Activated naive CD8-positive, alpha-beta T cell treated with anti-CD3 and anti-CD28 coated beads, Interleukin-2, amount 10 ng/mL, durations not matched to agents 7 days and 5 days (primary cell): ENCODE results near the gene SYMPK. TPM values are rescaled to one million over a fixed set of nuclear protein-coding genes. Genes with fewer than 3 reads are reported as not detected.

Experiments
- ATAC-seq: fragments of 150-1000 bp; cut with Tn5 transposase; one replicate; pipeline ENCODE4 v1.10.0; 2021; ENCODE audit warnings: low read depth, moderate library complexity
- POLR2A ChIA-PET: fragments of 350-600 bp; sonication (Branson Sonifier 250); formaldehyde crosslinking; loops from one replicate; lab custom pipeline; 2021; ENCODE audit warnings: antibody characterized with exemption; lab: Charles Lee
- DNase-seq: peaks from one replicate; pipeline ENCODE4 v3.0.0; 2021
- H3K27ac Mint-ChIP-seq: one replicate; pipeline ENCODE4 v1.8.0; 2022; ENCODE audit warnings: mild to moderate bottlenecking, mixed read lengths
- H3K27me3 Mint-ChIP-seq: one replicate; pipeline ENCODE4 v1.8.0; 2022; ENCODE audit warnings: mild to moderate bottlenecking, moderate library complexity, mixed read lengths
- H3K36me3 Mint-ChIP-seq: one replicate; pipeline ENCODE4 v1.8.0; 2021; ENCODE audit warnings: mild to moderate bottlenecking, mixed read lengths
- H3K4me1 Mint-ChIP-seq: one replicate; pipeline ENCODE4 v1.8.0; 2021; ENCODE audit warnings: mixed read lengths
- H3K4me3 Mint-ChIP-seq: one replicate; pipeline ENCODE4 v1.8.0; 2022; ENCODE audit warnings: mild to moderate bottlenecking, moderate library complexity, mixed read lengths
- H3K9me3 Mint-ChIP-seq: one replicate; pipeline ENCODE4 v1.8.0; 2021; ENCODE audit warnings: mixed read lengths
- total RNA-seq, 2 experiments: library from RNA; stranded (reverse); gene quantifications; one replicate each; pipeline ENCODE4 v1.2.3, GENCODE V29; 2021

The SYMPK gene
- total RNA-seq, 2 experiments from 2014 or later, result 100 to 113 TPM

DNA sequence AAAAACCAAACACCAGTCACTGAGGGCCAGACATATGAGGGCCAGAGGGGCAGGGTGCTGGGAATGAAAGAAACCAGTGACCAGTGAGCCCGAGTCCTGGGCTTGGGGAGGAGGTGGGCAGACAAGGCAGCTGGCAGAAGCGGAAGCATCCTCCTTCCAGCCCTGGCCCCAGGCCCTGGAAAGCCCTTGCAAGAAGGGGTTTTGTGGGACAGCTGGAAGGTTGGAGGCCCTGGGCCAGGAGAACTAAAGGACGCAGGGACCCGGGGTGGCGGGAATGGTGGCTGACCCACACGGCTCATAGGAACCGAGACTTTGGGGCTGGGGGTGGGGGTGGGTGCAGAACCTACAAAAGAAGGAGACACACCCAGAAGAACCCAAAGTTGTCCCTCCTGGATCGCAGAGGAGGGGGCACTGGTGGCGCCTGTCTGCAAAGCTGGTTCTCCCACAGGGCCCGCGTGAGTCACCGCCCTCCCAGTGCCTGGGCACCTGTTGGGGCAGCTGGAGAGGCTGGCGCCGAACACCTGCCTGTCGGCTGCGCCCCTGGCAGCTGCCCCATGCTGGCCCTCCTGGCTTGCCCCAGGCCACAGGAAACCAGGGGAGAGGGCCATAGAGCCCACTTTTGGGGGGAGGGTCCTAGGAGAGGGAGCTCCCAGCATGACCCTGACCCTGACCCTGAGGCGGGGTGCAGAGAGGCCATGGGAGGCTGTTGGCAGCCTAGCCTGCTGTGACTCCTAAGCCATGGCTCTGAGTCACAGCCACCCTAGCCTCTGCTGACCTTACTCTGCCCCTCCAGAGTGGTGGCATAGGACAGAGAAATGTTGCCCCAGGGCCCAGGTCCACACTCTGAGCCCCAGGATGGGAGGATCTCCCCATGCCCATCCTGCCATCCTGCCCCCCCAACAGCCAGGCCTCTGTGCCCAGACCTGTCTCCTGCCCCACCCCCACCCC, 81.5 kb downstream of the SYMPK start:
- DNase-seq, result no peak
- ATAC-seq, result no peak
- no peak overlapping the region for H3K4me3 Mint-ChIP-seq
- H3K27me3 Mint-ChIP-seq, result peaks cover 40% of the 10 kb centered on the region
- peaks cover 13% of the 10 kb centered on the region for H3K4me1 Mint-ChIP-seq
- no peaks in the 10 kb centered on the region for H3K9me3 Mint-ChIP-seq
- H3K36me3 Mint-ChIP-seq, result no peaks in the 10 kb centered on the region
- no peak overlapping the region for H3K27ac Mint-ChIP-seq
- POLR2A ChIA-PET, result interaction anchor here (1.3 to 1.8 kb wide), 3 partner anchors 10 to 13 kb away, joined by 3 to 9 read pairs (median 6); partner anchors contain the start of genes DMWD and SIX5

- Mint-ChIP-seq H3K27ac (no peak overlapping the region), H3K36me3 (no peaks in the 10 kb centered on the region), H3K4me3 (no peak overlapping the region), H3K27me3 (peaks cover 38% of the 10 kb centered on the region), H3K4me1 (peaks cover 13% of the 10 kb centered on the region), H3K9me3 (no peaks in the 10 kb centered on the region)
- POLR2A ChIA-PET, result interaction anchor here (1.4 kb wide), 1 partner anchor 13 kb away, joined by 3 read pairs; no protein-coding TSS in a partner anchor
- DNase-seq (no peak), ATAC-seq (no peak)
Measured at GRCh38 chr19:45780448-45781213, 82.3 kb downstream of the SYMPK start.

GRCh38 chr19:45780146-45780447, 82.8 kb downstream of the SYMPK start:
- POLR2A ChIA-PET, result no interaction called here

DNA sequence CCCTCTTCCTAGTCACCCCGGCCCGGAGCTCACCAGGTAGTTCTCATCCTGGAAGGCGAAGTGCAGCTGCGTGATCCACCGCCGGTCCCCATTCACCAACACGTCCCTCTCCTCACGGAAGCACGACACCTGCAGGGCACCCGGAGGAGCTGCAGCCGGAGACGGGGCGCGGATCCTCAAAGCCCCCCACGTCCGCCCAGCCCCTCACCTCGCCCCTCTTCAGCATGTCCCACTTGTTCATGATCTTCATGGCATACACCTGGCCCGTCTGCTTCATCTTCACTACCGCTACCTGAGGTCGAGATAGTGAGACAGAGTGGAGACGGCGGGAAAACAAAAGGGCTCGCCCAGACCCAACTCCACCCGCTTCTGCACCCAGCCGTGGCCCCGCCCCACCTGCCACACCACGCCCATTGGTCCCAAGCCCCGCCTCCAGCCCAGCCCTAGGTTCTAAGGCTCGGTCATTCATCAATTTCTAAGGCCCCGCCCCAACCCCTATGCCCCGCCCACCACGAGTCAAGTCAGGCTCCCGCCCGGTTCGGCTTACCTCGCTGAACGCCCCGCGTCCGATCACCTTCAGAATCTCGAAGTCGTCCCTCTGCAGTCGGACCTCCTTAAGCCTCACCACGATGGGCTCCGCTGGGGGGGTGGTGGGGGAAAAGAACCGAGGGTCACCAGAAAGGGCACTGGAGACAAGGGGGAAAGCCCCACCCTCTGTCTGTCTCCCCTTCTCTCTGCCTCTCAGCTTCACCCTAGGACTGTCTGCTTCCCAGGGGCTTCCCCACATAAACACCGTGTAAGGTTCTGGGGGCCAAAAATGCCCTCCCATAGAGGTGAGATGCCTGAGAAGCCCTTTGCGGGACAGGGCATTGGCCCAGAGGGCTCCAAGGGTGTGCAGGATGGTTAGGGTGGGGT, 83.5 kb downstream of the SYMPK start:
- Mint-ChIP-seq H3K27ac (no peak overlapping the region), H3K9me3 (no peaks in the 10 kb centered on the region), H3K4me3 (peak overlapping the region; percentile 86), H3K4me1 (peaks cover 13% of the 10 kb centered on the region), H3K27me3 (peaks cover 38% of the 10 kb centered on the region), H3K36me3 (no peaks in the 10 kb centered on the region)
- POLR2A ChIA-PET, result interaction anchor here (1.2 kb wide), 3 partner anchors 10 to 12 kb away, joined by 3 to 13 read pairs (median 5); partner anchors contain the start of gene SIX5
- peak; percentile 88 for DNase-seq
- ATAC-seq, result peak; percentile 84

More at GRCh38 chr19:45780146-45780447, 82.8 kb downstream of the SYMPK start:
- no peak overlapping the region for H3K4me3 Mint-ChIP-seq
- DNase-seq, result no peak
- no peaks in the 10 kb centered on the region for H3K36me3 Mint-ChIP-seq
- H3K27me3 Mint-ChIP-seq, result peaks cover 38% of the 10 kb centered on the region
- H3K9me3 Mint-ChIP-seq, result no peaks in the 10 kb centered on the region
- no peak overlapping the region for H3K27ac Mint-ChIP-seq
- H3K4me1 Mint-ChIP-seq, result peaks cover 13% of the 10 kb centered on the region
- ATAC-seq, result no peak

GRCh38 chr19:45778010-45778661, 84.8 kb downstream of the SYMPK start:
- H3K27me3 Mint-ChIP-seq, result peaks cover 32% of the 10 kb centered on the region
- H3K27ac Mint-ChIP-seq, result no peak overlapping the region
- H3K36me3 Mint-ChIP-seq, result no peaks in the 10 kb centered on the region
- DNase-seq, result no peak
- ATAC-seq, result no peak
- no peaks in the 10 kb centered on the region for H3K9me3 Mint-ChIP-seq
- POLR2A ChIA-PET, result interaction anchor here (1.2 kb wide), 1 partner anchor 11 kb away, joined by 3 read pairs; no protein-coding TSS in a partner anchor
- peak overlapping the region; percentile 18 for H3K4me3 Mint-ChIP-seq
- peaks cover 13% of the 10 kb centered on the region for H3K4me1 Mint-ChIP-seq

- Mint-ChIP-seq H3K27me3 (peaks cover 28% of the 10 kb centered on the region), H3K27ac (no peak overlapping the region), H3K4me1 (peaks cover 13% of the 10 kb centered on the region), H3K4me3 (no peak overlapping the region), H3K9me3 (no peaks in the 10 kb centered on the region), H3K36me3 (no peaks in the 10 kb centered on the region)
- DNase-seq (no peak), ATAC-seq (no peak)
- POLR2A ChIA-PET, result no interaction called here
Measured at GRCh38 chr19:45777395-45777961, 85.5 kb downstream of the SYMPK start.

- ATAC-seq (no peak), DNase-seq (no peak)
- no peak overlapping the region for H3K27ac Mint-ChIP-seq
- H3K36me3 Mint-ChIP-seq, result no peaks in the 10 kb centered on the region
- H3K4me1 Mint-ChIP-seq, result peaks cover 16% of the 10 kb centered on the region
- H3K27me3 Mint-ChIP-seq, result peaks cover 18% of the 10 kb centered on the region
- no peak overlapping the region for H3K4me3 Mint-ChIP-seq
- POLR2A ChIA-PET, result no interaction called here
- no peaks in the 10 kb centered on the region for H3K9me3 Mint-ChIP-seq
Measured at GRCh38 chr19:45774765-45775164, 88.2 kb downstream of the SYMPK start.

GRCh38 chr19:45773384-45773783, 89.6 kb downstream of the SYMPK start:
- POLR2A ChIA-PET, result no interaction called here
- no peak for DNase-seq
- Mint-ChIP-seq H3K27me3 (peaks cover 11% of the 10 kb centered on the region), H3K4me3 (no peak overlapping the region), H3K27ac (no peak overlapping the region), H3K4me1 (peaks cover 5% of the 10 kb centered on the region), H3K36me3 (no peaks in the 10 kb centered on the region), H3K9me3 (no peaks in the 10 kb centered on the region)
- ATAC-seq, result no peak

GRCh38 chr19:45772912-45773311, 90.0 kb downstream of the SYMPK start:
- no peak overlapping the region for H3K27ac Mint-ChIP-seq
- H3K4me1 Mint-ChIP-seq, result peaks cover 5% of the 10 kb centered on the region
- H3K27me3 Mint-ChIP-seq, result peaks cover 12% of the 10 kb centered on the region
- DNase-seq (no peak), ATAC-seq (no peak)
- H3K9me3 Mint-ChIP-seq, result no peaks in the 10 kb centered on the region
- H3K4me3 Mint-ChIP-seq, result no peak overlapping the region
- H3K36me3 Mint-ChIP-seq, result no peaks in the 10 kb centered on the region
- POLR2A ChIA-PET, result no interaction called here

GRCh38 chr19:45772130-45772840, 90.7 kb downstream of the SYMPK start:
- H3K27me3 Mint-ChIP-seq, result peaks cover 15% of the 10 kb centered on the region
- H3K36me3 Mint-ChIP-seq, result no peaks in the 10 kb centered on the region
- peaks cover 5% of the 10 kb centered on the region for H3K4me1 Mint-ChIP-seq
- no peak for ATAC-seq
- DNase-seq, result no peak
- H3K4me3 Mint-ChIP-seq, result no peak overlapping the region
- H3K27ac Mint-ChIP-seq, result no peak overlapping the region
- no peaks in the 10 kb centered on the region for H3K9me3 Mint-ChIP-seq
- POLR2A ChIA-PET, result interaction anchor here (0.8 kb wide), 1 partner anchor 23 kb away, joined by 3 read pairs; no protein-coding TSS in a partner anchor

DNA sequence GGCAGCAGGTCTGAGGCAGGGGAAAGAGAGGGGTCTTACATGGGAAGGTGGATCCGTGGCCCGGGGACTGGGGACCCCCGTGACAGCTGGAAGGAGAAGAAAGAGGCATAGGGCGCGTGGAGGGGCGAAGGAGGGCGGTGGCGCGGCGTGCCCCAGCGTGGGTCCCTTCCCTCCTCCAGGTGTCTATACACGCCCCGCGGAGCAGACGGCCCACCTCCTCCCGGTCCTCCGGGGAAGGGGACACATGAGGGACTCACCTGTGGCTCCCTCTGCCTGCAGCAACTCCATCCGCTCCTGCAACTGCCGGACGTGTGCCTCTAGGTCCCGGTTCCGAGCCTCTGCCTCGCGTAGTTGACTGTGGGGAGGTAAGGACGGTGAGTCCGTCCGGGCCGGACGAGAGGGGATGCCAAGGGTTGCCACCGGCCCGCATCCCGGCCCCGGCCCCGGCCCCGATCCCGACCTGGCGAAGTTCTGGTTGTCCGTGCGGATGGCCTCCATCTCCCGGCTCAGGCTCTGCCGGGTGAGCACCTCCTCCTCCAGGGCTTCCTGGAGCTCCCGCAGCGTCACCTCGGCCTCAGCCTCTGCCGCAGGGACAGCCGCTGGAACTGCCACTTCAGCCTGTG, 91.5 kb downstream of the SYMPK start:
- H3K36me3 Mint-ChIP-seq, result no peaks in the 10 kb centered on the region
- no peak for ATAC-seq
- DNase-seq, result peak; percentile 38
- peak overlapping the region; percentile 40 for H3K4me3 Mint-ChIP-seq
- H3K27me3 Mint-ChIP-seq, result peaks cover 11% of the 10 kb centered on the region
- POLR2A ChIA-PET, result interaction anchor here (0.8 to 1.1 kb wide), 2 partner anchors 24 to 246 kb away, joined by 3 to 4 read pairs; no protein-coding TSS in a partner anchor
- no peak overlapping the region for H3K27ac Mint-ChIP-seq
- H3K9me3 Mint-ChIP-seq, result no peaks in the 10 kb centered on the region
- H3K4me1 Mint-ChIP-seq, result peaks cover 5% of the 10 kb centered on the region
